ENCODE data around the gene PIAS1.

GRCh38 chr15:68080783-68081182, 26.7 kb downstream of the PIAS1 start:
- no peak for TF ChIP-seq CTCF (IDR thresholded peaks at IDR 0.05)
- no peak for TF ChIP-seq CBFB (CRISPR knock-in tag; IDR thresholded peaks at IDR 0.05; ENCODE audit: low read depth)
- no peak for TF ChIP-seq ERG (CRISPR knock-in tag; IDR thresholded peaks at IDR 0.05)
- TF ChIP-seq ZBTB43 (CRISPR knock-in tag; IDR thresholded peaks at IDR 0.05): no peak

Measured in WTC11 (cell line).